Thyroid gland (tissue), 4 donors: ENCODE results near the gene KCMF1.

Experiments used
- CTCF ChIP-seq, 6 experiments: fragments of 200-600 bp in 3 of 6; fragments of 450-650 bp in 3 of 6; sonication (generic) in 3 of 6; IDR thresholded peaks; one replicate each; pipeline ENCODE4 v1.5.1; 2016 to 2019; ENCODE audit warnings: antibody characterized with exemption in 6 of 6, mild to moderate bottlenecking in 2 of 6, inconsistent platforms in 1 of 6, moderate library complexity in 1 of 6
- POLR2A ChIP-seq, 2 donors: fragments of 450-650 bp; IDR thresholded peaks; one replicate each; pipeline ENCODE4 v1.6.1; 2017; ENCODE audit warnings: antibody characterized with exemption in 2 of 2, mild to moderate bottlenecking in 2 of 2, moderate library complexity in 1 of 2

- TF ChIP-seq CTCF (IDR thresholded peaks at IDR 0.05) (no peak), POLR2A (IDR thresholded peaks at IDR 0.05) (no peak)
These were observed 9.5 kb downstream of the KCMF1 start for GRCh38 chr2:84980263-84980983.
